Loucy (cell line): ENCODE results near the gene BAAT.

Experiments used
- H2AFZ ChIP-seq: fragments of 200-600 bp; sonication (generic); 2 replicates; pipeline ENCODE4 v1.6.0; 2016; ENCODE audit warnings: antibody characterized with exemption, mild to moderate bottlenecking, low read length, moderate library complexity
- H3F3A ChIP-seq: fragments of 200-600 bp; 2 replicates; pipeline ENCODE4 v1.6.0; 2016; ENCODE audit warnings: antibody characterized with exemption, low read depth, mild to moderate bottlenecking
- H3K27me3 ChIP-seq: fragments of 200-600 bp; sonication (generic); 2 replicates; pipeline ENCODE4 v1.6.1; 2014; ENCODE audit warnings: low read length, mild to moderate bottlenecking; ENCODE audit not compliant: insufficient read depth, poor library complexity, severe bottlenecking
- H3K36me3 ChIP-seq: fragments of 200-600 bp; sonication (generic); 2 replicates; pipeline ENCODE4 v1.6.1; 2016; ENCODE audit warnings: low read length; ENCODE audit not compliant: insufficient read depth
- H3K4me1 ChIP-seq: fragments of 200-600 bp; sonication (generic); 2 replicates; pipeline ENCODE4 v1.5.1; 2014; ENCODE audit warnings: low read length, mild to moderate bottlenecking; ENCODE audit not compliant: insufficient read depth, poor library complexity, severe bottlenecking
- H3K4me2 ChIP-seq: fragments of 200-600 bp; sonication (generic); 2 replicates; pipeline ENCODE4 v1.6.0; 2014; ENCODE audit warnings: antibody characterized with exemption, low read length, low read depth, mild to moderate bottlenecking; ENCODE audit not compliant: poor library complexity, severe bottlenecking
- H3K4me3 ChIP-seq: fragments of 200-600 bp; sonication (generic); 2 replicates; pipeline ENCODE4 v1.5.1; 2014; ENCODE audit warnings: low read length, mild to moderate bottlenecking, mixed read lengths; ENCODE audit not compliant: poor library complexity, severe bottlenecking
- H3K79me2 ChIP-seq: fragments of 200-600 bp; sonication (generic); 2 replicates; pipeline ENCODE4 v1.6.1; 2014; ENCODE audit warnings: low read length; ENCODE audit not compliant: insufficient read depth
- H3K9ac ChIP-seq: fragments of 200-600 bp; sonication (generic); 2 replicates; pipeline ENCODE4 v1.6.0; 2014; ENCODE audit warnings: mild to moderate bottlenecking, low read depth, low read length, moderate library complexity; ENCODE audit not compliant: poor library complexity, severe bottlenecking
- H3K9me2 ChIP-seq: fragments of 200-600 bp; sonication (generic); replicated peaks from 2 replicates; pipeline ENCODE4 v1.6.1; 2016; ENCODE audit warnings: low read depth, low read length, mixed read lengths
- H3K9me3 ChIP-seq: fragments of 200-600 bp; sonication (generic); 2 replicates; pipeline ENCODE4 v1.6.1; 2014; ENCODE audit warnings: mild to moderate bottlenecking, antibody characterized with exemption, low read length, low read depth; ENCODE audit not compliant: insufficient read depth
- H4K20me1 ChIP-seq: fragments of 200-600 bp; sonication (generic); 2 replicates; pipeline ENCODE4 v1.6.0; 2014; ENCODE audit warnings: antibody characterized with exemption, low read length, mild to moderate bottlenecking; ENCODE audit not compliant: insufficient read depth, poor library complexity, severe bottlenecking
- CTCF ChIP-seq: fragments of 200-600 bp; sonication (generic); conservative IDR thresholded peaks from 2 replicates; pipeline ENCODE4 v1.5.1; 2014; ENCODE audit warnings: mild to moderate bottlenecking, antibody characterized with exemption, low read length
- EZH2phosphoT487 ChIP-seq: fragments of 200-600 bp; IDR thresholded peaks from 2 replicates; pipeline ENCODE4 v1.6.1; 2018; ENCODE audit warnings: antibody characterized with exemption, mild to moderate bottlenecking, moderate library complexity, borderline replicate concordance

BAAT gene

GRCh38 chr9:101356619-101357018 is 28.2 kb downstream of the BAAT start:
- Histone ChIP-seq H3K4me3 (no peak overlapping the region), H3K79me2 (no peaks in the 10 kb centered on the region), H3K4me1 (no peaks in the 10 kb centered on the region), H3K4me2 (no peak overlapping the region), H3K9me2 (no peaks in the 10 kb centered on the region), H3K9ac (no peak overlapping the region), H3F3A (no peaks in the 10 kb centered on the region), H2AFZ (no peak overlapping the region), H4K20me1 (no peaks in the 10 kb centered on the region), H3K27me3 (no peaks in the 10 kb centered on the region), H3K9me3 (no peaks in the 10 kb centered on the region), H3K36me3 (no peaks in the 10 kb centered on the region)
- TF ChIP-seq CTCF (no peak), EZH2phosphoT487 (no peak)

- no peak overlapping the region for H2AFZ ChIP-seq
- no peaks in the 10 kb centered on the region for H3K9me3 ChIP-seq
- no peak overlapping the region for H3K4me2 ChIP-seq
- no peaks in the 10 kb centered on the region for H3K4me1 ChIP-seq
- H3K9ac ChIP-seq: no peak overlapping the region
- no peaks in the 10 kb centered on the region for H3K36me3 ChIP-seq
- H3K4me3 ChIP-seq: no peak overlapping the region
- TF ChIP-seq EZH2phosphoT487: no peak
- H3F3A ChIP-seq: no peaks in the 10 kb centered on the region
- no peaks in the 10 kb centered on the region for H4K20me1 ChIP-seq
- H3K27me3 ChIP-seq: no peaks in the 10 kb centered on the region
- no peaks in the 10 kb centered on the region for H3K9me2 ChIP-seq
- H3K79me2 ChIP-seq: no peaks in the 10 kb centered on the region
Observed at GRCh38 chr9:101354765-101355708, 29.8 kb downstream of the BAAT start.

GRCh38 chr9:101354143-101354764 is 30.6 kb downstream of the BAAT start:
- no peaks in the 10 kb centered on the region for H3K9me2 ChIP-seq
- no peaks in the 10 kb centered on the region for H3K4me1 ChIP-seq
- no peaks in the 10 kb centered on the region for H3F3A ChIP-seq
- no peaks in the 10 kb centered on the region for H3K9me3 ChIP-seq
- H3K36me3 ChIP-seq: no peaks in the 10 kb centered on the region
- H3K4me3 ChIP-seq: no peak overlapping the region
- H3K4me2 ChIP-seq: no peak overlapping the region
- H3K27me3 ChIP-seq: no peaks in the 10 kb centered on the region
- no peaks in the 10 kb centered on the region for H3K79me2 ChIP-seq
- no peak overlapping the region for H3K9ac ChIP-seq
- no peak overlapping the region for H2AFZ ChIP-seq
- TF ChIP-seq EZH2phosphoT487: no peak
- TF ChIP-seq CTCF: no peak
- no peaks in the 10 kb centered on the region for H4K20me1 ChIP-seq
